K562 (cell line): ENCODE results near the gene COA4. TPM values are rescaled to one million over a fixed set of nuclear protein-coding genes. Genes with fewer than 3 reads are reported as not detected.

Experiments used
- CBX5 ChIP-seq: IDR thresholded peaks from 2 replicates; pipeline ENCODE4 v1.6.1; 2014; ENCODE audit warnings: low read depth, borderline replicate concordance
- ETS2 ChIP-seq: IDR thresholded peaks from 2 replicates; pipeline ENCODE4 v1.6.1; 2016; ENCODE audit warnings: borderline replicate concordance, missing genetic modification characterization, mild to moderate bottlenecking, moderate library complexity, missing compliant biosample characterization; ENCODE audit not compliant: poor library complexity, severe bottlenecking
- HCFC1 ChIP-seq: IDR thresholded peaks from 2 replicates; pipeline ENCODE4 v1.6.1; 2012; ENCODE audit warnings: low read depth, low read length, improper control_type of control experiment
- PKNOX1 ChIP-seq: fragments of 450-650 bp; IDR thresholded peaks from 2 replicates; pipeline ENCODE4 v1.6.1; 2016
- SMAD3 ChIP-seq: fragments of 450-650 bp; formaldehyde crosslinking; conservative IDR thresholded peaks from 2 replicates; pipeline ENCODE4 v1.4.0; 2020; ENCODE audit warnings: mild to moderate bottlenecking
- SREBF1 ChIP-seq: fragments of 150-350 bp; IDR thresholded peaks from 2 replicates; pipeline ENCODE4 v1.6.1; 2014; ENCODE audit warnings: antibody characterized with exemption, low read depth, low read length, borderline replicate concordance
- TEAD4 ChIP-seq, 2 experiments: sonication (generic) in 1 of 2; formaldehyde crosslinking in 1 of 2; IDR thresholded peaks; 2 replicates each; pipeline versions ENCODE4 v1.6.1 to v1.8.0; 2012 to 2022; ENCODE audit warnings: borderline replicate concordance in 1 of 2, inconsistent platforms in 1 of 2, low read length in 1 of 2, mild to moderate bottlenecking in 1 of 2, missing genetic modification reagents in 1 of 2
- ZNF143 ChIP-seq: sonication (generic); formaldehyde crosslinking; IDR thresholded peaks from 2 replicates; pipeline ENCODE4 v1.9.0; 2022; ENCODE audit warnings: mild to moderate bottlenecking, missing genetic modification reagents
- polyA plus RNA-seq, 8 experiments: library from polyadenylated mRNA; depleted of rRNA in 4 of 8; stranded (reverse) in 5 of 8; unstranded in 3 of 8; fragments of >200 nt; fragmentation: Nextera tagmentation in 2 of 8; fragmentation: Illumina TruSeq in 1 of 8; extraction: Ambion mirVana in 2 of 8; extraction: Trizol in 1 of 8; gene quantifications; 2 replicates each; pipeline versions ENCODE4 v1.2.1 to v1.2.3, GENCODE V29; 2011 to 2014; ENCODE audit warnings: inconsistent platforms in 1 of 8, missing spikeins in 1 of 8
- total RNA-seq, 7 experiments: library from RNA; depleted of rRNA in 6 of 7; stranded (reverse); fragments of >200 nt in 6 of 7; fragmentation: Illumina TruSeq in 2 of 7; extraction: Trizol in 2 of 7; gene quantifications; 2 replicates each; pipeline versions ENCODE4 v1.2.1 to v1.2.3, GENCODE V29; 2011 to 2021; ENCODE audit warnings: low replicate concordance in 1 of 7
- TF ChIP-seq, protein P1 (sequence below): fragments of 450-650 bp; IDR thresholded peaks from 2 replicates; pipeline ENCODE4 v1.6.1; 2016; ENCODE audit warnings: mild to moderate bottlenecking, moderate library complexity
- TF ChIP-seq, protein P2 (sequence below): fragments of 450-650 bp; IDR thresholded peaks from 2 replicates; pipeline ENCODE4 v1.7.1; 2018; ENCODE audit warnings: mild to moderate bottlenecking, low read depth; ENCODE audit not compliant: partially characterized antibody

The COA4 gene
- total and polyA plus RNA-seq, 9 of the 15 experiments (the other 6 are each of a cell fraction or from before 2014, with no cell fraction given) = 108 to 255 (median 152) TPM

GRCh38 chr11:73876424-73877310 is at the start of gene COA4, which contains the start of gene PAAF1 (continued):
- TF ChIP-seq, protein P1, sequence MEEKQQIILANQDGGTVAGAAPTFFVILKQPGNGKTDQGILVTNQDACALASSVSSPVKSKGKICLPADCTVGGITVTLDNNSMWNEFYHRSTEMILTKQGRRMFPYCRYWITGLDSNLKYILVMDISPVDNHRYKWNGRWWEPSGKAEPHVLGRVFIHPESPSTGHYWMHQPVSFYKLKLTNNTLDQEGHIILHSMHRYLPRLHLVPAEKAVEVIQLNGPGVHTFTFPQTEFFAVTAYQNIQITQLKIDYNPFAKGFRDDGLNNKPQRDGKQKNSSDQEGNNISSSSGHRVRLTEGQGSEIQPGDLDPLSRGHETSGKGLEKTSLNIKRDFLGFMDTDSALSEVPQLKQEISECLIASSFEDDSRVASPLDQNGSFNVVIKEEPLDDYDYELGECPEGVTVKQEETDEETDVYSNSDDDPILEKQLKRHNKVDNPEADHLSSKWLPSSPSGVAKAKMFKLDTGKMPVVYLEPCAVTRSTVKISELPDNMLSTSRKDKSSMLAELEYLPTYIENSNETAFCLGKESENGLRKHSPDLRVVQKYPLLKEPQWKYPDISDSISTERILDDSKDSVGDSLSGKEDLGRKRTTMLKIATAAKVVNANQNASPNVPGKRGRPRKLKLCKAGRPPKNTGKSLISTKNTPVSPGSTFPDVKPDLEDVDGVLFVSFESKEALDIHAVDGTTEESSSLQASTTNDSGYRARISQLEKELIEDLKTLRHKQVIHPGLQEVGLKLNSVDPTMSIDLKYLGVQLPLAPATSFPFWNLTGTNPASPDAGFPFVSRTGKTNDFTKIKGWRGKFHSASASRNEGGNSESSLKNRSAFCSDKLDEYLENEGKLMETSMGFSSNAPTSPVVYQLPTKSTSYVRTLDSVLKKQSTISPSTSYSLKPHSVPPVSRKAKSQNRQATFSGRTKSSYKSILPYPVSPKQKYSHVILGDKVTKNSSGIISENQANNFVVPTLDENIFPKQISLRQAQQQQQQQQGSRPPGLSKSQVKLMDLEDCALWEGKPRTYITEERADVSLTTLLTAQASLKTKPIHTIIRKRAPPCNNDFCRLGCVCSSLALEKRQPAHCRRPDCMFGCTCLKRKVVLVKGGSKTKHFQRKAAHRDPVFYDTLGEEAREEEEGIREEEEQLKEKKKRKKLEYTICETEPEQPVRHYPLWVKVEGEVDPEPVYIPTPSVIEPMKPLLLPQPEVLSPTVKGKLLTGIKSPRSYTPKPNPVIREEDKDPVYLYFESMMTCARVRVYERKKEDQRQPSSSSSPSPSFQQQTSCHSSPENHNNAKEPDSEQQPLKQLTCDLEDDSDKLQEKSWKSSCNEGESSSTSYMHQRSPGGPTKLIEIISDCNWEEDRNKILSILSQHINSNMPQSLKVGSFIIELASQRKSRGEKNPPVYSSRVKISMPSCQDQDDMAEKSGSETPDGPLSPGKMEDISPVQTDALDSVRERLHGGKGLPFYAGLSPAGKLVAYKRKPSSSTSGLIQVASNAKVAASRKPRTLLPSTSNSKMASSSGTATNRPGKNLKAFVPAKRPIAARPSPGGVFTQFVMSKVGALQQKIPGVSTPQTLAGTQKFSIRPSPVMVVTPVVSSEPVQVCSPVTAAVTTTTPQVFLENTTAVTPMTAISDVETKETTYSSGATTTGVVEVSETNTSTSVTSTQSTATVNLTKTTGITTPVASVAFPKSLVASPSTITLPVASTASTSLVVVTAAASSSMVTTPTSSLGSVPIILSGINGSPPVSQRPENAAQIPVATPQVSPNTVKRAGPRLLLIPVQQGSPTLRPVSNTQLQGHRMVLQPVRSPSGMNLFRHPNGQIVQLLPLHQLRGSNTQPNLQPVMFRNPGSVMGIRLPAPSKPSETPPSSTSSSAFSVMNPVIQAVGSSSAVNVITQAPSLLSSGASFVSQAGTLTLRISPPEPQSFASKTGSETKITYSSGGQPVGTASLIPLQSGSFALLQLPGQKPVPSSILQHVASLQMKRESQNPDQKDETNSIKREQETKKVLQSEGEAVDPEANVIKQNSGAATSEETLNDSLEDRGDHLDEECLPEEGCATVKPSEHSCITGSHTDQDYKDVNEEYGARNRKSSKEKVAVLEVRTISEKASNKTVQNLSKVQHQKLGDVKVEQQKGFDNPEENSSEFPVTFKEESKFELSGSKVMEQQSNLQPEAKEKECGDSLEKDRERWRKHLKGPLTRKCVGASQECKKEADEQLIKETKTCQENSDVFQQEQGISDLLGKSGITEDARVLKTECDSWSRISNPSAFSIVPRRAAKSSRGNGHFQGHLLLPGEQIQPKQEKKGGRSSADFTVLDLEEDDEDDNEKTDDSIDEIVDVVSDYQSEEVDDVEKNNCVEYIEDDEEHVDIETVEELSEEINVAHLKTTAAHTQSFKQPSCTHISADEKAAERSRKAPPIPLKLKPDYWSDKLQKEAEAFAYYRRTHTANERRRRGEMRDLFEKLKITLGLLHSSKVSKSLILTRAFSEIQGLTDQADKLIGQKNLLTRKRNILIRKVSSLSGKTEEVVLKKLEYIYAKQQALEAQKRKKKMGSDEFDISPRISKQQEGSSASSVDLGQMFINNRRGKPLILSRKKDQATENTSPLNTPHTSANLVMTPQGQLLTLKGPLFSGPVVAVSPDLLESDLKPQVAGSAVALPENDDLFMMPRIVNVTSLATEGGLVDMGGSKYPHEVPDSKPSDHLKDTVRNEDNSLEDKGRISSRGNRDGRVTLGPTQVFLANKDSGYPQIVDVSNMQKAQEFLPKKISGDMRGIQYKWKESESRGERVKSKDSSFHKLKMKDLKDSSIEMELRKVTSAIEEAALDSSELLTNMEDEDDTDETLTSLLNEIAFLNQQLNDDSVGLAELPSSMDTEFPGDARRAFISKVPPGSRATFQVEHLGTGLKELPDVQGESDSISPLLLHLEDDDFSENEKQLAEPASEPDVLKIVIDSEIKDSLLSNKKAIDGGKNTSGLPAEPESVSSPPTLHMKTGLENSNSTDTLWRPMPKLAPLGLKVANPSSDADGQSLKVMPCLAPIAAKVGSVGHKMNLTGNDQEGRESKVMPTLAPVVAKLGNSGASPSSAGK = peak; percentile 88
- TF ChIP-seq SREBF1 = no peak
- TF ChIP-seq SMAD3 (CRISPR knock-in tag) = peak; percentile 73; the same call in 1 of the 2 replicates
- 0 out of 2 replicates have a peak, but pooled peaks have one; percentile 32 for TF ChIP-seq ZNF143
- peak; percentile 52; the same call in 1 of the 2 replicates for TF ChIP-seq TEAD4 (IDR thresholded peaks at IDR 0.05; ENCODE audit: low read length)
- peak; percentile 87; the same call in 1 of the 2 replicates for TF ChIP-seq TEAD4 (CRISPR knock-in tag; IDR thresholded peaks at IDR 0.05; ENCODE audit: borderline replicate concordance)
- TF ChIP-seq ETS2 (tag) = no peak
- TF ChIP-seq CBX5 = no peak
- TF ChIP-seq HCFC1 = no peak
- peak; percentile 36; the same call in 1 of the 2 replicates for TF ChIP-seq PKNOX1
- TF ChIP-seq, protein P2, sequence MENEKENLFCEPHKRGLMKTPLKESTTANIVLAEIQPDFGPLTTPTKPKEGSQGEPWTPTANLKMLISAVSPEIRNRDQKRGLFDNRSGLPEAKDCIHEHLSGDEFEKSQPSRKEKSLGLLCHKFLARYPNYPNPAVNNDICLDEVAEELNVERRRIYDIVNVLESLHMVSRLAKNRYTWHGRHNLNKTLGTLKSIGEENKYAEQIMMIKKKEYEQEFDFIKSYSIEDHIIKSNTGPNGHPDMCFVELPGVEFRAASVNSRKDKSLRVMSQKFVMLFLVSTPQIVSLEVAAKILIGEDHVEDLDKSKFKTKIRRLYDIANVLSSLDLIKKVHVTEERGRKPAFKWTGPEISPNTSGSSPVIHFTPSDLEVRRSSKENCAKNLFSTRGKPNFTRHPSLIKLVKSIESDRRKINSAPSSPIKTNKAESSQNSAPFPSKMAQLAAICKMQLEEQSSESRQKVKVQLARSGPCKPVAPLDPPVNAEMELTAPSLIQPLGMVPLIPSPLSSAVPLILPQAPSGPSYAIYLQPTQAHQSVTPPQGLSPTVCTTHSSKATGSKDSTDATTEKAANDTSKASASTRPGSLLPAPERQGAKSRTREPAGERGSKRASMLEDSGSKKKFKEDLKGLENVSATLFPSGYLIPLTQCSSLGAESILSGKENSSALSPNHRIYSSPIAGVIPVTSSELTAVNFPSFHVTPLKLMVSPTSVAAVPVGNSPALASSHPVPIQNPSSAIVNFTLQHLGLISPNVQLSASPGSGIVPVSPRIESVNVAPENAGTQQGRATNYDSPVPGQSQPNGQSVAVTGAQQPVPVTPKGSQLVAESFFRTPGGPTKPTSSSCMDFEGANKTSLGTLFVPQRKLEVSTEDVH = peak; percentile 83
